KG1 (cell line): ENCODE data around the gene GIMAP5.
A peak's percentile ranks its signal among the peaks of the same experiment; 100 is the strongest.
"Not testable (repeated sequence)": the region's sequence is repeated elsewhere in the genome, so short reads cannot be mapped to it uniquely, and the experiment has no call there.

ENCODE experiments used
- DNase-seq: peaks from one replicate; lab custom pipeline; 2025; lab: John Stamatoyannopoulos, UW

GIMAP5 gene

DNA sequence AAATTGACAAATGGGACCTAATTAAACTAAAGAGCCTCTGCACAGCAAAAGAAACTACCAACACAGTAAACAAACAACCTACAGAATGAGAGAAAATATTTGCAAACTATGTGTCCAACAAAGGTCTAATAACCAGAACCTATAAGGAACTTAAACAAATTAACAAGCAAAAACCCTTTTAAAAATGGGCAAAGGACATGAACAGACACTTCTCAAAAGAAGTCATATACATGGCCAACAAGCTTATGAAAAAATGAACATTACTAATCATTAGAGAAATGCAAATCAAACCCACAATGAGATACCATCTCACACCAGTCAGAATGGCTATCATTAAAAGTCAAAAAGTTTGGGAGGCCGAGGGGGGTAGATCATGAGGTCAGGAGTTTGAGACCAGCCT is 36.9 kb downstream of the GIMAP5 start:
- not testable (repeated sequence) for DNase-seq

DNA sequence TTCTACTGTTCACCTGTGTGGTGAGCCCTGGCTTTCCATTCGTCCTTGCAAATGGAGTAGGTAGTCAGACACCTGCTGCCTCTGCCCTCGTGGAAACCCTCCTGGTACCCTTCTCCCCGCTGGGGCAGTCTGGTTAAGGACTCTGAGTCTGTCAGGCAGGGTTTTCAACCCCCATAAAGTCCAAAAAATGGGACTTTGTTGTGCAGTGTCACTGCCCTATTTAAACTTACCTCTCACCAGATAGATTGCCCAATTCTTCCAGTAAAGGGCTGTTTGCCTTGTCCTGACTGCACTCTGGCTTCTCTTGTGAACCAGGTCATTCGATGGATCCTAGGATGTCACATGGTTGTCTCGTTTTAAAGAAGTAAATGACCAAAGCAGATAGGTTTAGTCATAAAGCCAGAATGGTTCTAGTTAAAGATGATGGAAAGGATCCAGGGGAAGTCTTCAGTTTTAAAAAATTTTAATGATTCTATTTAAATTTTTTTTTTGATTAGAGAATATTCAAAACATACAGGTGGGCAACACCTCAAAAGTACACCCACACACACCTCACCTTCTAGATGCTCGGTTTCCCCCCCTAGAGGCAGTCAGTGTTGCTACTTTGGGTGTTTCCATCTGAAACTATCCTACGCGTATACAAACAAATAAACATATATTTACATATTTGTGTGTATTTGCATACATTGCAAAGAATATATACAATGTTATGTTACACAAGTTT is 41.0 kb downstream of the GIMAP5 start:
- no peak for DNase-seq

DNA sequence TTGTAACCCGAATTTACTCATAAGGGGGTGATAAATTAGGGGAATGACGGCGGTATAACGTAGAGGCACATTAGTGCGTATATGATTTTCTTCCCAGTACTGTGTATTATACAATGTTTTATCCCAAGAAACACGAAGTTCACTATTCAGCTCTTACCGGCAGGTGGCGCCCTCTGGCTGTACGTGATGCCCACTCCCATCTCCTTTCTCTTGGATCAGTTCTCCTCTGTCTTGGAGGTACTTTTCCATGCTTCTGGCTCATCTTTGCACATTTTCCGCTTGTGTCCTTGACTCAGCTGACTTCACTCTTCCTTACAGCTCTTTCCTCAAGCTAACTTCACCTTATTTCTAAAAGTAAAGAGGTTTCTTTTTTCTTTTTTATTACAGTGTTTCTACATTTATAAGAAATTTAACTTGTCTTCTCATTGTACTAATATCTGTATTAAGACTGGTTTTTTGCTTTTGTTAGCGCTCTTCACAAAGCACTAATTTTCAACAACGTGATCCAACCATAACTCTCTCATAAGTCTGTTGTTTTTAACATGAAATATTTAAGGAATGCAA is 41.6 kb downstream of the GIMAP5 start:
- DNase-seq = peak; percentile 16

DNA sequence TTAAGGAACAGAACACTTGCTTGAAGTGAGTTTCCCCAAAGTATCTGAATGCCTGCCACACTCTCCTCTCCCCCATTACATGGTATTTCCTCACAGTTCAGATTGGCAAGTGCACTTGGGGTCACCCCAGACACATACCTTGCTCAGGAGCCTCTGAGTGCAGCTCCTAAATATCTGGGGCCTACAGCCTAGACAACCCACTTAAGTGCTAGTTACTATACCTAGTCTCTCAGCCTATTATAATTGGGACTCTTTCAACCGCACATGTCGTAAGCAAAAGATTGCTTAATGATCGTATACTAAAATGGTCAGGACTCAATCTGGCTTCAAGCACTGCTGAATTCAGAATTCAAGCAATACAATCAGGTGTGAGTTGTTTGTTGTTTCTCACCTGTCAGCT is 43.1 kb downstream of the GIMAP5 start:
- DNase-seq = no peak

DNA sequence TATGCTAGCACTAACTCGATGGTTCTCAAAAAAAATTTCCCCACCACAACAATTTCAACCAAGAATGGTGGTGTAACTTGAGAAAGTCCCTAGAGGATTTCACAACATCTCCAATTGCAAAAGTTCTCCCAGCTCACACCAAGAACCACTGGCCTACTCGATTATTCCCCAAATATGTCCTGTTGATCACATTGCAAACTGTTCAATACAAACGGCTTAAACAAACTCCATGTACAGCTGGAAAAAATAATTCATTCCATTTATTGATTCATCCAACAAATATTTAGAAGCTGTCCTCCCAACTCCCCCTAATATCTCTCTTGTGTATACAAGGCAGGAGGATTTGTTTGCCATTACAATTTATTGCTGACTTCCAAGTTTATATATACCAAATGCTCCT is 43.9 kb downstream of the GIMAP5 start:
- no peak for DNase-seq

DNA sequence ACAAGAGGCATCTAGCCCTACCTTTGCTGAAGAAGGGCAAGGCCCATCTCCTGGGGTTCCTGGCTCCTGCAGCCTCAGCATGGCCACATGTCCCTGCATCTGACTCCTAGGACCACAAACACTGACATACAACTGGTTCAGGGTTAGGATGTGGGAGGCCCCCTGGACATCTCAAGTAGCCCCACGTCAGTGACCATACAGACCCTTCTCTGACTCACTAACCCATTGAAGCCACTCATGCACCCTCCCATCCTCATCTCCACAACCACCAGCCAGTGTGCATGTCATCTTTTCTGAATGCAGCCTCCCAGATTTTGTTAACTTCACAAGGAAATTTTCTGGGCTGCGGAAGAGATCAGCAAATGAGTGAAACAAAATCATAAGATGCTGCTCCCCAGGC is 44.7 kb downstream of the GIMAP5 start:
- DNase-seq = no peak

DNA sequence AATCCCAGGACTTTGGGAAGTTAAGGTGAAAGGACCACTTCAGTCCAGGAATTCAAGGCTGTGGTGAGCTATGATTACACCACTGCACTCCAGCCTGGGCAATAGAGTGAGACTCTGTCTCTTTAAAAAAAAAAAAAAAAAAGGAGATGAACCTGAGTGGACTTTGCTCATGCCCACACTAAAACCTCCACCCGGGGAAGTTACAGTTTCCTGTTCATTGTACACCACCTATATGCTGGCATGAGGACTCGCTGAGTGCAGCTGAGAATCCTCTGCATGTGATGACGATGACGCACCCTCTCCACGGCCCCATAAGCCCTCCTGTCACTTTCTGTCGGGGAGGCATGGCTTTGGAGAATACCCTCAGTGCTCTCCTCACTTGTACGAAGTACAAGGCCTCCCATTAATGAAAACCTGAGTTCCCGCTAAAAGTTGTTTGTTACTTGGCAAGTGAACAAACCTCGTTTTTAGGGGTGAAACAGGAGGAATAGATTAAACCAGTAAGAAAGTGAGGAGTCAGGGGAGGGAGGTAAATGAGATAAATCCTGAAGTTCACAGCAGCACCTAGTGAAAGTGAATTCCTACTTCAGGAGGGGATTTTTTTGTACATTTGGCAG is 47.0 kb downstream of the GIMAP5 start:
- DNase-seq = no peak

DNA sequence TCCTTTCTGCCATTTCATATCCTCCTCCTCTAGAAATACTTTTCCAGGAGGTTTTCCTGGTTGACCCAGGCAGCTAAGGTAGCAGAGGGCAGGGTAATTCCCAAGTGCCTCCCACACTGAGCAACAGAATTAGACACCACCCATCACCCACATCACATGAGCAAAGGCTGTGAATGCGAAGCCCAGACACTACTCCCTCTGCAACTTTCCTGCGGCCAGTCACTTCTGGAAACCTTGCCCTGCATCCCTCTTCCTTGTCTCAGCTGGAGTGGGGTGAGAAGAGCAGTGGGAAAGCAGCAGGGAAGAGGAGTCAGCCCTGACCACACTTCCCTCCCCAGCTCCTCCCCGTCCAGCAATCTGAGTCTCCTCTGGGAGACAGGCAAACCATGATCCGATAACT is 47.7 kb downstream of the GIMAP5 start:
- DNase-seq = no peak

DNA sequence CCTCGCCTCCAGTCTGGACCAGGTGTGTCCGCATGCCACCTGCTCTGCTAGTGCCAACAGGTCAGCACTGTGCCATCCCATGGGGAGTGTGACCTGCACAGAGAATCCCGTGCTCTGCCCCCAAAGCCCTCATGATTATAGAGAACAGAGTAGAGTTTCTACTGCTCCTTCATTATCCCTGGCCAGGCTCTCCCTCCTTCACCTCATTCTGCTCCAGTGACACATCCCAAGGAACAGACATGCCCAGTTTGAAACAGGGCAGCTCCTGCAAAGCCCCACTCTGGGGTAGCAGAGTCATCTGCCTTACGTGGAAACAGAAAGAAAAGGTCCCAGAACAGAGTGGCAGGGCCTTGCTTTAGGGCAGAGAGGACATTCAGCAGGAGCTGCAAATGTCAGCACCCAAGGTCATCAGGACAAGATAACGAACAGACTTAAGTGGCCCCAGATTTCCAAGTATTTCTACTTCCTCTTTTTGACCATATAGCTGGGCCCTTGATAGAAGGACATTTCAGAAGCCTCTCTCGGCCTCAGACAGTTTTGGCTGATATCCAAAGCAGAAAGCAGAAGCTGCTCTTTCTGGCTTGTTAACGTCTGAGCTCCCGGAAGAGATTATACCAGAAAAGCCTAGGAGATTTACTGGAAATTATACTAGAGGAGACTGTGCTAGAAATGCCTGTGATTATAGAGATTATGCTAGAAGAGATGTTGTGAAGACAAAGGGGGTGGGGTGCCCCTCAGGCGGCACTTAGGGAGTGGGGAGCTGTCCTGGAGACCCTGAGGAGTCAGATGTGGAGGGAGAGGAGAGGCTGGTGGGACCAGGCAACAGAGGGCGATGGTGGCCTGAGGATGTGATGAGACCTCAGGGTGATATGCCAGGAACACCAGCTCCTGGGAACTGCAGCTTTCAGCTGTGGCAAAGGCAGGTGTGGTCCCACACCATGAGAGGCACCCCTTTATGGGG is 50.4 kb downstream of the GIMAP5 start:
- DNase-seq = peak; percentile 16

DNA sequence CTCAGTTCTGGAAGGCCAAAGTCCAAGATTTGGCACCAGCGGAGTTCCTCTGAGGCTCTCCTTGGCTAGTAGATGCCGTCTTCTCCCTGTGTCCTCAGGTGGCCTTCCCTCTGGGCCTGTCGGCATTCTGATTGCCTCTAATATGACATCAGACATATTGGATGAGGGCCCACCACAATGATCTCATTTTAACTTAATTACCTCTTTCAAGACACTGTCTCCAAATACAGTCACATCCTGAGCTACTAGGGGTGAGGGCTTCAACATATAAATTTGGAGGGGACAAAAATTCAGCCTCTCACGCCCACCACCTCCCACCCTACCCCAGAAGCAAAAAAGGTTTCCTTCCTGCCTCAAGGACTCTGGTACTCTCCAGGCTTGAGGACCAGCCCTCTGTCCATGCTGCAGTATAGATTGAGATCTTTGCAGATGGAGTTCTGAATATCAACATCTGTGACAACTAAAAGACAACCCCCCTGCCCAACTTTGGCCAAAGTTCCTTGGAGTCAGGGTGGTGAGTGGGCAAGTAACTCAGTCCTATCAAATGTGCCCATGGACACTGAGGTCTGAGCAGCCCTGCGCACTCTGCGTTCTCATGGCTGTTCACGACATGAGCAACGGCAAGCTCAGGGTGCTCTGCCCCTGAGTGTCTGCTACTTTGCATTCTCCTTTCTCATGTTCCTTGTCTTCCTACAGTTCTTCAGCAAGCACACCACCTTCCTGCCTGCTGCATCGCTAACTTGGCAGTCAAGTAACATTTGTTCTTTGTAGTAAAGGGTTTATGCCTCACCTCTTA is 51.5 kb downstream of the GIMAP5 start:
- no peak for DNase-seq

DNA sequence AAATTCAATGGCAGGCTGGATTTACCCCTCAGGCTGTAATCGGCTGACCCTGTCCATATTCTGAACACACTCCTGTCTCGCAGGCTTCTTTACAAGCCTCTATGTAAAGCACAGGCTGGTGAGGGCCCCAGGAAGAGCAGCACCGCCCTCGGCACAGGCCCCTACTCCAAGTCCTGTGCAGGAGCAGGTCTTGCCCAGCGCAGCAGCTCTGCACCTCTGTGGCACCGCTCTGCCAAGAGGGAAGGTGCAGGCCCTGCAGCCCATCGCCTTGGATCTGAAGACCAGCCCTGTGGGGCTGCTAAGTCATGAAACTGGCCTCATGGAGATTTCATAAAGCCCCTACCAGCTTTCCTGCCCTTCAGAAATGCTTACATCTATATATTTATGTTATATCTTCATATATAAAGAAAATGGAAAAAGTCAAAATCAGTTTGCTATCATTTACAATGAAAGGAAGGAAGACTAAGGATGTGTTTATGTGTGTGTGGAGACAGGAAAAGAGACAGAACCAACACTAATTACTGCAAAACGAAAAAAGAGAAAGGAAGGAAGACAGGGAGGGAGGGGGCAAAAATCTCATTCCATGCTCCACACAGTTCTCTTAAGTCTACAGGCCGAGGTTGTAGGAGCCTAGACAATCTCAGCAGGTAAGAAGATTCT is 53.3 kb downstream of the GIMAP5 start:
- no peak for DNase-seq

DNA sequence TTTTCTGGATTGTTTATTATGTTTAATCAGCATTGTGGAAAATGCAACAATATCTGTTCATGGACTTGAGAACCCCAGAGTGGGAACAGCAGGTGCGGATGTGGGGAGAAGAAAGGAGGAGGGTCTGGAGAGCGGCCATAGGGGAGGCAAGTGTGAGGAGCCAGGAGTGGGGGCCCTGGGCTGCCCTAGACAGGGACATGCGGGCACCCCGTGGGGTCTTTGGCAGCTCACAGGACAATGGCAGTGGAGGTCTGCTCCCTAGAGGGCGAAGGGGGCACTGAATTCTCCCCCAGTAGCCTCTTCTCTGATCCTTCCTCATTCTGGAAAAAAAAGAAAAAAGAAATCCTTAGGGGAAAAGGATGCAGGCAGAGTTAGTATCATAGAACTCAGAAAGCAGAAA is 54.1 kb downstream of the GIMAP5 start:
- DNase-seq = no peak

DNA sequence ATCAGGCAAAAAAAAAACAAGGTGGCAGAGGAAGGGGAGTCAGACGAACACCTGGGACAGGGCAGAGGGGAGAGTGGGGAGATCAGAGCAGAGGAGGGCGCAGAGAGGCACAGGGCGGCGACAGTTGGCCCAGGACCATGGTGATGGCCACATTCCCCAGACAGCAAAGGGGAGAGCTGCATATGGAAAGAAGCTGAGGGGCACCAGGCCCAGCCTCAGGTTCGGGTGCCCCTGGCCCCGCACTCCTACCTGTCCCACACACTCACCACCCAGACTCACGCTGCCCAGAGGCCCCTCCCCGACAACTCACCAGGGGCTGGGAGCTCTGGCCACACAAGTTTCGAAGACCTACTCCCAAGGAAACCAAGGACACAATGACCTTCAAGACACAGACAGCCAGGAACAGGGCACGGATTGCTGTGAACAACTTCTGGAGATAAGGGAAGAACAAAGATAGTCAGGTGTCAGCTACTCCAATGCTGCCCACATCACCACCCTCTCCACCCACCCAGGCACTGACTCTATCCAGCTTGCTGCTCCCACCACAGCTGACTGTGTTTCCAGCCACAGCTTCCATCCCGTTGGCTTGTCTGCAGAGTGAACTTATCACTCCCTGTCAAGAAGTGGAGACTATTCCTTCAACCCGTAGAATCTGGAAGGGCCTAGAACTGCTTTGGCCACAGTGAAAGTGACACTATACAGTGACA is 54.7 kb downstream of the GIMAP5 start:
- no peak for DNase-seq
